K562 (cell line): ENCODE data around the gene C12orf60. TPM values are rescaled to one million over a fixed set of nuclear protein-coding genes. Genes with fewer than 3 reads are reported as not detected.

Source experiments
- ATAC-seq: fragments of 200-7000 bp; cut with Tn5 transposase; 3 replicates; pipeline ENCODE4 v1.9.1; 2020; ENCODE audit warnings: moderate library complexity
- BruUV-seq: library from RNA; stranded (reverse); fragments of 400-500 nt; replicated peaks from 2 replicates; lab custom pipeline; 2021; lab: Mats Ljungman, UMichigan
- CTCF ChIA-PET: fragments of 300-600 bp; formaldehyde crosslinking; extraction: SDS; loops from one replicate; lab custom pipeline; 2021; ENCODE audit warnings: low intra/inter-chr PET ratio; lab: Yijun Ruan, JAX
- POLR2A ChIA-PET: fragments of 300-600, 350-650 bp; sonication (Branson Sonifier 250); formaldehyde crosslinking; extraction: SDS; loops from one replicate; lab custom pipeline; 2021; ENCODE audit warnings: antibody characterized with exemption, inconsistent platforms; lab: Yijun Ruan, JAX
- DNase-seq, 4 experiments: peaks; one replicate each; pipeline versions ENCODE4 v3.0.0 to v3.0.0-alpha.2; 2011 to 2018; ENCODE audit warnings: low spot score in 3 of 4, mixed read lengths in 3 of 4; ENCODE audit errors: extremely low read depth in 1 of 4
- FAIRE-seq: peaks from 2 replicates; lab custom pipeline; 2011; peaks lifted over from hg19 to GRCh38; lab: Jason Lieb, UNC
- H2AFZ ChIP-seq: 2 replicates; pipeline ENCODE4 v1.6.0; 2011; ENCODE audit warnings: low read depth, low read length, control low read depth, inconsistent platforms
- H3K27ac ChIP-seq: fragments of 200-600 bp; 3 replicates; pipeline ENCODE4 v1.8.0; 2011; ENCODE audit warnings: low read depth, mild to moderate bottlenecking, control low read depth, inconsistent platforms, low read length, moderate library complexity, mixed read lengths; ENCODE audit errors: extremely low read depth
- H3K27me3 ChIP-seq, 2 experiments: fragments of 300-600 bp in 1 of 2; 2 replicates in 1 of 2; 3 replicates in 1 of 2; pipeline versions ENCODE4 v1.6.0 to v1.8.0; 2011; ENCODE audit warnings: inconsistent platforms in 2 of 2, low read length in 2 of 2, mild to moderate bottlenecking in 1 of 2, mixed read lengths in 1 of 2, moderate library complexity in 1 of 2; ENCODE audit not compliant: control insufficient read depth in 2 of 2, insufficient read depth in 2 of 2
- H3K36me3 ChIP-seq: fragments of 300-600 bp; 3 replicates; pipeline ENCODE4 v1.8.0; 2011; ENCODE audit warnings: mild to moderate bottlenecking, low read length, inconsistent platforms; ENCODE audit not compliant: control insufficient read depth, insufficient read depth
- H3K4me1 ChIP-seq, 2 experiments: fragments of 200-600 bp in 1 of 2; replicated peaks in 1 of 2; 2 replicates in 1 of 2; 3 replicates in 1 of 2; pipeline versions ENCODE4 v1.5.1 to v1.8.0; 2011; ENCODE audit warnings: inconsistent platforms in 2 of 2, low read length in 2 of 2, mild to moderate bottlenecking in 1 of 2, mixed read lengths in 1 of 2, moderate library complexity in 1 of 2; ENCODE audit not compliant: control insufficient read depth in 2 of 2, insufficient read depth in 2 of 2
- H3K4me2 ChIP-seq: 2 replicates; pipeline ENCODE4 v1.6.1; 2011; ENCODE audit warnings: low read length, control low read depth, inconsistent platforms, mixed read lengths; ENCODE audit not compliant: insufficient read depth
- H3K4me3 ChIP-seq: fragments of 200-600 bp; sonication (generic), shearing (Covaris generic); 2 replicates; pipeline ENCODE4 v1.5.1; 2016; ENCODE audit warnings: control low read depth, inconsistent platforms
- H3K79me2 ChIP-seq: fragments of 200-600 bp; 3 replicates; pipeline ENCODE4 v1.8.0; 2011; ENCODE audit warnings: low read length, inconsistent platforms; ENCODE audit not compliant: control insufficient read depth, insufficient read depth
- H3K9ac ChIP-seq, 2 experiments: 2 replicates each; pipeline versions ENCODE4 v1.6.0 to v1.6.1; 2011; ENCODE audit warnings: low read depth in 2 of 2, low read length in 2 of 2, control low read depth in 1 of 2, inconsistent platforms in 1 of 2, mild to moderate bottlenecking in 1 of 2, mixed read lengths in 1 of 2; ENCODE audit not compliant: insufficient read depth in 1 of 2
- H3K9me1 ChIP-seq: one replicate; pipeline ENCODE4 v1.6.0; 2011; ENCODE audit warnings: inconsistent platforms, mild to moderate bottlenecking, low read length, moderate library complexity; ENCODE audit not compliant: control insufficient read depth, insufficient read depth
- H3K9me3 ChIP-seq: replicated peaks from 2 replicates; pipeline ENCODE4 v1.5.1; 2011; ENCODE audit warnings: low read depth, low read length, inconsistent platforms; ENCODE audit not compliant: control insufficient read depth, insufficient read depth
- H4K20me1 ChIP-seq: replicated peaks from 2 replicates; pipeline ENCODE4 v1.6.1; 2011; ENCODE audit warnings: low read length, inconsistent platforms, mixed read lengths; ENCODE audit not compliant: control insufficient read depth, insufficient read depth
- AFF1 ChIP-seq, 2 experiments: fragments of 450-650 bp; IDR thresholded peaks; 2 replicates each; pipeline ENCODE4 v1.6.1; 2018; ENCODE audit warnings: mild to moderate bottlenecking in 2 of 2, low read depth in 1 of 2; ENCODE audit not compliant: partially characterized antibody in 2 of 2
- ELF4 ChIP-seq: fragments of 450-650 bp; formaldehyde crosslinking; IDR thresholded peaks from 2 replicates; pipeline ENCODE4 v1.4.0; 2022; ENCODE audit warnings: missing genetic modification characterization
- U2AF1 ChIP-seq: fragments of 200-400 bp; formaldehyde crosslinking; optimal IDR thresholded peaks from 2 replicates; pipeline ENCODE3; 2017; ENCODE audit warnings: mild to moderate bottlenecking, low read depth, low read length, moderate library complexity
- ZHX1 ChIP-seq: fragments of 150-350 bp; conservative IDR thresholded peaks from 2 replicates; pipeline ENCODE4 v1.6.1; 2014; ENCODE audit warnings: low read length
- ZKSCAN1 ChIP-seq: fragments of 150-350 bp; IDR thresholded peaks from 2 replicates; pipeline ENCODE4 v1.6.1; 2016; ENCODE audit warnings: low read depth, low read length
- ZNF121 ChIP-seq: sonication (generic); formaldehyde crosslinking; conservative IDR thresholded peaks from 2 replicates; pipeline ENCODE4 v1.8.0; 2022; ENCODE audit warnings: missing genetic modification reagents
- ZNF316 ChIP-seq: fragments of 450-650 bp; IDR thresholded peaks from 2 replicates; pipeline ENCODE4 v1.6.1; 2016
- ZNF324 ChIP-seq: fragments of 250-450 bp; sonication (Bioruptor Pico); IDR thresholded peaks from 2 replicates; pipeline ENCODE4 v1.4.0; 2020; ENCODE audit warnings: mild to moderate bottlenecking
- ZNF354B ChIP-seq: fragments of 250-450 bp; sonication (Bioruptor Pico); IDR thresholded peaks from 2 replicates; pipeline ENCODE4 v1.4.0; 2020
- WGBS: fragments of 100-300 bp; shearing (Covaris generic); methylation state at CpG from one replicate; pipeline ENCODE4 v1.1.6; 2016; ENCODE audit warnings: low coverage, mixed read lengths; ENCODE audit not compliant: insufficient coverage; ENCODE audit errors: missing lambda C conversion rate; 5-methylcytosine and 5-hydroxymethylcytosine counted together
- in situ Hi-C: fragments of 300-500 bp; cut with MboI; formaldehyde crosslinking; loops from 4 replicates; pipeline ENCODE4 v1.15.0; 2018; ENCODE audit warnings: inconsistent platforms, mixed read lengths
- intact Hi-C: fragments of 100-400 bp; cut with micrococcal nuclease; formaldehyde crosslinking; loops from 2 replicates; pipeline ENCODE4 v1.14.2; 2022
- polyA plus RNA-seq, 8 experiments: library from polyadenylated mRNA; depleted of rRNA in 4 of 8; stranded (reverse) in 5 of 8; unstranded in 3 of 8; fragments of >200 nt; fragmentation: Nextera tagmentation in 2 of 8; fragmentation: Illumina TruSeq in 1 of 8; extraction: Ambion mirVana in 2 of 8; extraction: Trizol in 1 of 8; gene quantifications; 2 replicates each; pipeline versions ENCODE4 v1.2.1 to v1.2.3, GENCODE V29; 2011 to 2014; ENCODE audit warnings: inconsistent platforms in 1 of 8, missing spikeins in 1 of 8
- total RNA-seq, 7 experiments: library from RNA; depleted of rRNA in 6 of 7; stranded (reverse); fragments of >200 nt in 6 of 7; fragmentation: Illumina TruSeq in 2 of 7; extraction: Trizol in 2 of 7; gene quantifications; 2 replicates each; pipeline versions ENCODE4 v1.2.1 to v1.2.3, GENCODE V29; 2011 to 2021; ENCODE audit warnings: low replicate concordance in 1 of 7

Gene C12orf60
- total and polyA plus RNA-seq, 9 of the 15 experiments (the other 6 are each of a cell fraction or from before 2014, with no cell fraction given) = 0.41 to 4.4 (median 2.5) TPM

- H3K27me3 ChIP-seq = no peaks in the 10 kb centered on the region
- H3K4me2 ChIP-seq = no peak overlapping the region
- no peaks in the 10 kb centered on the region for H4K20me1 ChIP-seq
- DNase-seq = no peak
- H3K9ac ChIP-seq = no peak overlapping the region
- no peaks in the 10 kb centered on the region for H3K4me1 ChIP-seq
- no peaks in the 10 kb centered on the region for H3K9me1 ChIP-seq
- no peak for ATAC-seq
- no peak overlapping the region for H2AFZ ChIP-seq
- H3K4me3 ChIP-seq = no peak overlapping the region
- TF ChIP-seq ZKSCAN1 (no peak), ZNF121 (CRISPR knock-in tag) (no peak), ZNF324 (CRISPR knock-in tag) (no peak), AFF1 (IDR thresholded peaks at IDR 0.05; ENCODE audit: low read depth in 1 of 2, partially characterized antibody in 2 of 2) (no peak), ZNF354B (CRISPR knock-in tag) (no peak), ELF4 (no peak), ZNF316 (no peak), ZHX1 (no peak), U2AF1 (no peak)
- H3K9me3 ChIP-seq = no peaks in the 10 kb centered on the region
- H3K79me2 ChIP-seq = no peaks in the 10 kb centered on the region
- ChIA-PET CTCF (interaction anchor here (0.6 kb wide), 1 partner anchor 40 kb away, joined by 3 read pairs; no protein-coding TSS in a partner anchor), POLR2A (interaction anchor here (1.1 to 1.8 kb wide), 2 partner anchors 8 to 119 kb away, joined by 3 to 5 read pairs; no protein-coding TSS in a partner anchor)
- WGBS = no CpG with 5 or more reads among the region's 2 CpGs
- in situ Hi-C loops (no loop called here), intact Hi-C loops (no loop called here)
- no peak for FAIRE-seq
- no TSS peak for BruUV-seq
- H3K36me3 ChIP-seq = peaks cover 36% of the 10 kb centered on the region; the same call in 2 of the 3 replicates
- no peak overlapping the region for H3K27ac ChIP-seq
Measured at GRCh38 chr12:14784471-14784870, 19.0 kb upstream of the C12orf60 start.
